Measurements from ENCODE around the gene LHX3.

GRCh38 chr9:136201174-136201573 is 3.8 kb downstream of the LHX3 start:
- TF ChIP-seq SIN3A (IDR thresholded peaks at IDR 0.05; ENCODE audit: low read depth, low read length) (no peak), MTA3 (IDR thresholded peaks at IDR 0.05; ENCODE audit: borderline replicate concordance, low read length) (no peak), POLR2A (IDR thresholded peaks at IDR 0.05; ENCODE audit: low read depth, low read length) (no peak), ETV6 (conservative IDR thresholded peaks at IDR 0.05 in 1 of 2, IDR thresholded peaks at IDR 0.05 in 1 of 2; ENCODE audit: borderline replicate concordance in 1 of 2, low read depth in 1 of 2) (no peak), CTCF (IDR thresholded peaks at IDR 0.05 in 2 of 3, conservative IDR thresholded peaks at IDR 0.05 in 1 of 3; ENCODE audit: control insufficient read depth in 2 of 3, extremely low read depth in 1 of 3, insufficient read depth in 1 of 3, low read depth in 3 of 3, low read length in 3 of 3) (no peak)

Data from GM12878 (cell line).